NCI-H82 (cell line): ENCODE measurements around the gene EPHB1.
"Not testable (repeated sequence)": the region's sequence is repeated elsewhere in the genome, so short reads cannot be mapped to it uniquely, and the experiment has no call there.

Experiments used
- DNase-seq: peaks from one replicate; lab custom pipeline; 2025; lab: John Stamatoyannopoulos, UW

EPHB1 gene

GRCh38 chr3:134952371-134952770 is 157.3 kb downstream of the EPHB1 start:
- DNase-seq = no peak

GRCh38 chr3:134955874-134956273 is 160.8 kb downstream of the EPHB1 start:
- DNase-seq = no peak

GRCh38 chr3:134956395-134956794 is 161.3 kb downstream of the EPHB1 start:
- no peak for DNase-seq

- DNase-seq = no peak
These were observed 161.8 kb downstream of the EPHB1 start for GRCh38 chr3:134956844-134957243.

GRCh38 chr3:134959516-134959915 is 164.5 kb downstream of the EPHB1 start:
- peak; percentile 97 for DNase-seq

- DNase-seq = no peak
These were observed 169.2 kb downstream of the EPHB1 start for GRCh38 chr3:134964226-134964625.

- no peak for DNase-seq
These were observed 170.9 kb downstream of the EPHB1 start for GRCh38 chr3:134965865-134966481.

GRCh38 chr3:134970895-134971294 is 175.8 kb downstream of the EPHB1 start:
- DNase-seq = no peak

- DNase-seq = no peak
These were observed 176.2 kb downstream of the EPHB1 start for GRCh38 chr3:134971306-134971705.

GRCh38 chr3:134971907-134972306 is 176.8 kb downstream of the EPHB1 start:
- not testable (repeated sequence) for DNase-seq

- no peak for DNase-seq
These were observed 177.9 kb downstream of the EPHB1 start for GRCh38 chr3:134972836-134973455.

GRCh38 chr3:134974624-134975023 is 179.6 kb downstream of the EPHB1 start:
- no peak for DNase-seq

GRCh38 chr3:134976948-134977347 is 181.9 kb downstream of the EPHB1 start:
- no peak for DNase-seq

- no peak for DNase-seq
These were observed 183.6 kb downstream of the EPHB1 start for GRCh38 chr3:134978658-134979057.

GRCh38 chr3:134985864-134986715 is 191.0 kb downstream of the EPHB1 start:
- DNase-seq = peak; percentile 15

- no peak for DNase-seq
These were observed 193.6 kb downstream of the EPHB1 start for GRCh38 chr3:134988666-134989065.

- DNase-seq = no peak
These were observed 195.9 kb downstream of the EPHB1 start for GRCh38 chr3:134991003-134991402.

- DNase-seq = no peak
These were observed 196.5 kb downstream of the EPHB1 start for GRCh38 chr3:134991472-134992010.

GRCh38 chr3:134992180-134992579 is 197.1 kb downstream of the EPHB1 start:
- DNase-seq = no peak

GRCh38 chr3:134992586-134992985 is 197.5 kb downstream of the EPHB1 start:
- no peak for DNase-seq

- no peak for DNase-seq
These were observed 198.0 kb downstream of the EPHB1 start for GRCh38 chr3:134993011-134993410.

GRCh38 chr3:134998158-134998557 is 203.1 kb downstream of the EPHB1 start:
- no peak for DNase-seq

GRCh38 chr3:134998855-134999254 is 203.8 kb downstream of the EPHB1 start:
- no peak for DNase-seq
